HG02885 (cell line): ENCODE measurements around the gene GLG1.
"Not testable (repeated sequence)": the region's sequence is repeated elsewhere in the genome, so short reads cannot be mapped to it uniquely, and the experiment has no call there.

Experiments
- ATAC-seq: cut with Tn5 transposase; IDR thresholded peaks from one replicate; pipeline ENCODE4 v1.9.1; 2021; ENCODE audit warnings: mild to moderate bottlenecking; ENCODE audit not compliant: unreplicated experiment, poor library complexity

The GLG1 gene

GRCh38 chr16:74546112-74546511 lies 60.8 kb downstream of the GLG1 start:
- not testable (repeated sequence) for ATAC-seq

GRCh38 chr16:74542911-74543578 lies 63.9 kb downstream of the GLG1 start:
- ATAC-seq, result not testable (repeated sequence)

- ATAC-seq, result not testable (repeated sequence)
Measured at GRCh38 chr16:74540663-74541062, 66.3 kb downstream of the GLG1 start.

GRCh38 chr16:74538801-74539200 lies 68.1 kb downstream of the GLG1 start:
- not testable (repeated sequence) for ATAC-seq

GRCh38 chr16:74537746-74538145 lies 69.2 kb downstream of the GLG1 start:
- not testable (repeated sequence) for ATAC-seq

- ATAC-seq, result not testable (repeated sequence)
Measured at GRCh38 chr16:74534650-74535049, 72.3 kb downstream of the GLG1 start.

- ATAC-seq, result no peak
Measured at GRCh38 chr16:74524926-74525325, 82.0 kb downstream of the GLG1 start.

GRCh38 chr16:74524117-74524516 lies 82.8 kb downstream of the GLG1 start:
- ATAC-seq, result no peak

GRCh38 chr16:74523706-74524105 lies 83.2 kb downstream of the GLG1 start:
- not testable (repeated sequence) for ATAC-seq

GRCh38 chr16:74522160-74522559 lies 84.8 kb downstream of the GLG1 start:
- no peak for ATAC-seq

- ATAC-seq, result no peak
Measured at GRCh38 chr16:74521691-74522090, 85.2 kb downstream of the GLG1 start.

GRCh38 chr16:74518934-74519333 lies 88.0 kb downstream of the GLG1 start:
- not testable (repeated sequence) for ATAC-seq

GRCh38 chr16:74511961-74512360 lies 95.0 kb downstream of the GLG1 start:
- no peak for ATAC-seq

GRCh38 chr16:74505011-74505410 lies 101.9 kb downstream of the GLG1 start:
- ATAC-seq, result no peak

GRCh38 chr16:74503412-74503811 lies 103.5 kb downstream of the GLG1 start:
- no peak for ATAC-seq

- ATAC-seq, result no peak
Measured at GRCh38 chr16:74501484-74502478, 105.1 kb downstream of the GLG1 start.

GRCh38 chr16:74500907-74501306 lies 106.0 kb downstream of the GLG1 start:
- no peak for ATAC-seq

GRCh38 chr16:74499114-74499513 lies 107.8 kb downstream of the GLG1 start:
- no peak for ATAC-seq

GRCh38 chr16:74497761-74498160 lies 109.2 kb downstream of the GLG1 start:
- no peak for ATAC-seq

- no peak for ATAC-seq
Measured at GRCh38 chr16:74496054-74496453, 110.9 kb downstream of the GLG1 start.

GRCh38 chr16:74492976-74493375 lies 113.9 kb downstream of the GLG1 start:
- ATAC-seq, result no peak
